ENCODE data around the gene CHD6. TPM values are rescaled to one million over a fixed set of nuclear protein-coding genes. Genes with fewer than 3 reads are reported as not detected.

Gene CHD6
- total and polyA plus RNA-seq, 8 donors: 9.8 to 32.6 (median 19.5) TPM

DNA sequence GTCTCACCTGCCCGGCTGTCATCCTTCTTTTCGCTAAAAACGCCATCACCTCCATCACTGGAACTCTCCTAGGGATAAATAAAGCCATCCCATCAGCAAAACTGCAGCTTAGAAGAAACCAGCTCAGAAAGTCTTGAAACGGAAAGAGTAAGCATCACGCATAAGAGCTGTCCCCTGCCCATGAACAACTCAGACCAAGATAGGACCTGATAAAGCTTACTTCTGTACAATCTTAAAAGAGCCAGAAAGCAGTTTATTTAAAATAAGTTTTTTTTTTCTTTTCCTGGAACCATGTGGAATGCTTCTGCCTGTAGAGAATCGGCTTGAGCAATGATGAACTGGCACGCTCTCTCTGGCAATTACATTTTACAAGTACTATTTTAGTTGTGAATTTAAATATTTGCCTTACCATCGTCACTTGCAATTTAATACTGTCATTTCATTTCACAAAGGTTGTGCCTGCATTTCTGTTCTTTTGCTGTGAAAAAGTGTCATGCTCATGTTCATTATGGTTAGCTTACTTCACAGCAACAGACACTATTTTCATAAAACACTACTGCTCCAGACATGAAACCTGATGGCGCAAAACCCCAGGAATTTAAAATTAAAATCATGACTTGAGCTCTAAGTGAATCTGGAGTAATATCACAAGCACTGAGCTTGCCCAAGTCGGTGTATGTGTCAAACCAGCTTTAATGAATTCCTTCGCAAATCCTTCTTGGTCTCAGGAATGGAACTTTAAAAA is 191.9 kb downstream of the CHD6 start:
- Histone ChIP-seq H3K27ac (no peak overlapping the region), H3K4me1 (no peaks in the 10 kb centered on the region), H3K9me3 (no peaks in the 10 kb centered on the region), H3K27me3 (no peaks in the 10 kb centered on the region), H3K36me3 (peaks cover 0 to 54% (median 5%) of the 10 kb centered on the region in 3 donors), H3K4me3 (no peak overlapping the region)
- 87 to 89% methylated on average over 11 of the region's 11 CpGs for WGBS, 2 donors
- no peak for DNase-seq
- intact Hi-C loops (cut with DNase I): no loop called here
- ATAC-seq: no peak
- FAIRE-seq: no peak
- TF ChIP-seq CTCF (IDR thresholded peaks at IDR 0.05): no peak

DNA sequence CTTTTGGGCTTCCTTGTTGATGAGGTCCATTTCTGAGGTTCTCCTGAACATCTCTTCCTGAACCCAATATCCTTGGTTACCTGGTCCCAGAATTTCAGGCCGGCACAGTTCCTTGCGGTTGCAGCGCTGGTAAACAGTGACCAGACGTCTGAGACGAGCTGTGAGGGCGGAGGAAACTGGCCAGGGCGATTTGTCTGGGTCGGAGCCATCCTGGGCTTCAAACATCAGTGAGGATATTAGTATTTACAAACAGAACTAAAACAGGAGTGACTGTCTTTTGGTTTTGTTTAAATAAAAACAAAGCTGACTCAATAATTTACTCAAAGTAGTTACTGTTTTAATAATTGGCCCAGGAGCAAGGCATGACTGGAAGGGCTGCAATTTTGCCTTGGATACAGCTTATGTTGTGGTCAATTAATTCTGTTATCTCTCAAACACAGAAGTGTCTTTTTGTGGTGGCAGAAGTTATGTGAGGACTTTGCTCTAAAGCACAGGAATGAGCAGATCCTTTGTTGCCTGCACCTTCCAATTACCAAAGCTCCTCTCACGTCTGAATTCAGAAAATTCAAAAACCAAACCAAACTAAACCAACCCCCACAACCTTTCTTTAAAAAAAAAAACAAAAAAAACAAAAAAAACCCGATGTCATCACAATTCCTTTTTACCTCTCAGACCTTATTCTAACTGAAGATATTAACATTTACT is 192.8 kb downstream of the CHD6 start:
- H3K9me3 ChIP-seq: no peaks in the 10 kb centered on the region
- DNase-seq: no peak
- intact Hi-C loops (cut with DNase I): no loop called here
- no peak for TF ChIP-seq CTCF (IDR thresholded peaks at IDR 0.05)
- H3K4me3 ChIP-seq: no peak overlapping the region
- no peaks in the 10 kb centered on the region for H3K4me1 ChIP-seq
- H3K27ac ChIP-seq: peak overlapping the region in 1 of 4 donors; percentile 17
- H3K27me3 ChIP-seq: no peaks in the 10 kb centered on the region
- no peak for FAIRE-seq
- peaks cover 0 to 57% (median 12%) of the 10 kb centered on the region in 3 donors for H3K36me3 ChIP-seq
- 66 to 68% methylated on average over 10 of the region's 10 CpGs for WGBS, 2 donors
- ATAC-seq: peak in 2 of 4 donors; percentile 28 to 49

DNA sequence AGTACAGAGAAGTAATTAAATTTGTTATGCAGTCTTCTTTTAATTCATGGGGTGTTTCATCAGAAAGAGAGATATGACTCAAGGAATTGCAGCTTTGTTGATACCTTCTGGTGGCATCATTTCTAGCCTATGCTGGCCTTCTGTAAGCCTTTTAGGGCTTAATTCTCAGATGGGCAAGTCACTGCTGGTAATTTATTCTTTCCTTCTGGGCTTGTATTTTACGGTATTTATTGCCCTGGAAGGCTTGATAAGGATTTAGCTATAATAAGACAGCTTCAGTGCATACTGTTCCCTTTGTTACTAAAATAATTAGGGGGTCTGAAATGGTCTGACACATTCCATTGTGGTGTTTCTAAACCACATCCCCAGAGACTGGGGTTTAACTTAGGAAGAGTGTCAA is 193.6 kb downstream of the CHD6 start:
- no peak overlapping the region for H3K27ac ChIP-seq
- DNase-seq (no peak), FAIRE-seq (no peak), ATAC-seq (no peak)
- no peaks in the 10 kb centered on the region for H3K27me3 ChIP-seq
- no peak overlapping the region for H3K4me3 ChIP-seq
- peaks cover 0 to 61% (median 14%) of the 10 kb centered on the region in 3 donors for H3K36me3 ChIP-seq
- H3K9me3 ChIP-seq: no peaks in the 10 kb centered on the region
- H3K4me1 ChIP-seq: no peaks in the 10 kb centered on the region
- WGBS, 2 donors: 71 to 80% methylated on average over 1 of the region's 1 CpG
- intact Hi-C loops (cut with DNase I): no loop called here
- TF ChIP-seq CTCF (IDR thresholded peaks at IDR 0.05): no peak

GRCh38 chr20:41424011-41424410 is 194.2 kb downstream of the CHD6 start:
- Histone ChIP-seq H3K27ac (no peak overlapping the region), H3K27me3 (no peaks in the 10 kb centered on the region), H3K4me3 (no peak overlapping the region), H3K4me1 (no peaks in the 10 kb centered on the region), H3K9me3 (no peaks in the 10 kb centered on the region), H3K36me3 (peaks cover 0 to 55% (median 14%) of the 10 kb centered on the region in 3 donors)
- FAIRE-seq (no peak), DNase-seq (no peak), ATAC-seq (no peak)
- intact Hi-C loops (cut with DNase I): no loop called here
- WGBS, 2 donors: 91 to 98% methylated on average over 3 of the region's 3 CpGs
- no peak for TF ChIP-seq CTCF (IDR thresholded peaks at IDR 0.05)

DNA sequence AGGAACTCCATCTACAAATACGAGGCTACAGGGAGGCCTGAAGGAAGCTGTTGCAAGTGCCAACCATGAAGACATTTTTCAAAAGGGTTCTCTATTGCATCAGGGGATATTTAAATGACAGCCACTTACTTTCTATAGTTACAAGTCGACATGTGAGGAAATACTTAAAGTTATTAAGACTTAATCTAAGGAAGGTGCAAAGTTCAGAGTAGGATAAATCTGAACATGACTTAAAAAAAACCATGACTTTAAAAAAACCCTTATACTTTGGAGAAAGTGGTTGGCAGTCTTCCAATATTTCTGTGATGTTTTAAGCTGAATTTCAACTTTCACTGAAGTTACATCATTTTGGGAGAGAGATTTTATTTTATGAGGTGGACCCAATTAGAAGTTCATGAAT is 195.2 kb downstream of the CHD6 start:
- DNase-seq: no peak
- Histone ChIP-seq H3K27me3 (no peaks in the 10 kb centered on the region), H3K9me3 (no peaks in the 10 kb centered on the region), H3K4me1 (no peaks in the 10 kb centered on the region), H3K4me3 (no peak overlapping the region), H3K27ac (no peak overlapping the region), H3K36me3 (peaks cover 0 to 59% (median 14%) of the 10 kb centered on the region in 3 donors)
- no peak for FAIRE-seq
- no peak for TF ChIP-seq CTCF (IDR thresholded peaks at IDR 0.05)
- intact Hi-C loops (cut with DNase I): no loop called here
- WGBS, 2 donors: 88 to 89% methylated on average over 2 of the region's 2 CpGs
- ATAC-seq: no peak

Measured in pancreas (tissue), 10 donors.